NCI-H345 treated with DMSO at 0.1 percent for 48 hours (cell line): ENCODE results near the gene DHX32.
"Not testable (repeated sequence)": the region's sequence is repeated elsewhere in the genome, so short reads cannot be mapped to it uniquely, and the experiment has no call there.

Source experiments
- DNase-seq: peaks from one replicate; lab custom pipeline; 2025; ENCODE audit not compliant: unreplicated experiment; lab: John Stamatoyannopoulos, UW

Gene DHX32

GRCh38 chr10:125896088-125896934 is 15.2 kb upstream of the DHX32 start, which contains the start of gene FANK1:
Gene FANK1, plus strand, starts transcription at chr10:125896564. Its CDS starts 79 bp downstream, at chr10:125896643.
- DNase-seq, result peak; percentile 8

- not testable (repeated sequence) for DNase-seq
Measured at GRCh38 chr10:125895130-125896087, 14.3 kb upstream of the DHX32 start.

DNA sequence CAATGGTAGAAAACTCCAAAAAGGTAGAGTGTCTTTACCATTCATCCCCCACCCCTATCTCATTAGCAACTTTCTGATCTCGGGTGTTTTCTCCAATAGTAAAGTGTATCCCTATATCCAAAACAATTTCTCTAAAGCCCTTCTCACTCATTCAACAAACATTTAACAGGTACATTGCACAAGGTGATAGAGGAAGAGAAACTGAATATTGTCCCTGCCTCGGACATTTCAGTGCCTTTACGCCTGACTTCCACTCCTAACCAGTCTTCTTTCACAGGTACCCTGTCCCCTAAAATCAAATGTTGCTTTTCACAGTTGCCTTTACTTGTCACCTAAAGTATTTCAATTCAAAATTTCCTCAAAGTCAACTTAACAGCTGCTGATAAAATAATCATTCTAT is 13.1 kb upstream of the DHX32 start:
- DNase-seq, result not testable (repeated sequence)

DNA sequence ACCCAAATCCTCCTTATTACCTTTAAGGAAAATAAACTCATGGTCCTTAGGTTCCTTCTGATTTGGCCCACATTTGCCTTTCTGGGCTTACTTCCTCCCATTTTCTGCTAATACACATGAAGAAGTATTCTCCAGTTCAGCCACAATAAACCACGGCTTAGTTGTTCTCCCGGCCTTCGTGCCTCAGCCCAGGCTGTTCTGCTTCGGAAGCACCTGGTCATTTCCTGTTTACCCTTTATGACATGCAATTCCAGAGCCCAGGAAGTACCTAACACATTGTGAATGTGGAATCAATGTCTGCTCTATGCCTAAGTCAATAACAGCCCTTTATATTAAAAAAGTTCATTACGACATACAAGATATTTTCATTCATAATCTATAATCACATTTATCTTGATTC is 11.3 kb upstream of the DHX32 start:
- not testable (repeated sequence) for DNase-seq

- not testable (repeated sequence) for DNase-seq
Measured at GRCh38 chr10:125889441-125889840, 8.3 kb upstream of the DHX32 start.

- no peak for DNase-seq
Measured at GRCh38 chr10:125886914-125887512, 5.9 kb upstream of the DHX32 start.

DNA sequence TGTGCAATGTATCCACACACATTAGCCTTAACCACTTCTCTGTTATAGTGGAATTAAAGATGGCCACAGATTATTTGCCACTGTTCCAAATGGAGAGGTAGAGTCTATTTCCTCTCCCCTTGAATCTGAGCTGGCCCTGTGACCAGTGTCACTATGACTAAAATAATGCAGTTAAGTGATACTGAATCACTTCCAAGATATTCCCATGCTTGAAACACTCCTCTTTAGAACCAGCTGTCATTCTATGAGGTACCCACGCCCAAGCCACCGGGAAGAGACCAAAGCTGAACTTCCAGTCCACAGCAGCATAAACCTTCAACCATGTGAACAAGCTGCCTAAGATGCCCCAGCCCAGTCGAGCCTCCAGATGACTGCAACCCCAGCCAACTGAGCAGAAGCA is 2.1 kb upstream of the DHX32 start:
- DNase-seq, result no peak

- DNase-seq, result no peak
Measured at GRCh38 chr10:125882596-125882995, 1.5 kb upstream of the DHX32 start.

- no peak for DNase-seq
Measured at GRCh38 chr10:125880719-125881118, 373 bp downstream of the DHX32 start.

DNA sequence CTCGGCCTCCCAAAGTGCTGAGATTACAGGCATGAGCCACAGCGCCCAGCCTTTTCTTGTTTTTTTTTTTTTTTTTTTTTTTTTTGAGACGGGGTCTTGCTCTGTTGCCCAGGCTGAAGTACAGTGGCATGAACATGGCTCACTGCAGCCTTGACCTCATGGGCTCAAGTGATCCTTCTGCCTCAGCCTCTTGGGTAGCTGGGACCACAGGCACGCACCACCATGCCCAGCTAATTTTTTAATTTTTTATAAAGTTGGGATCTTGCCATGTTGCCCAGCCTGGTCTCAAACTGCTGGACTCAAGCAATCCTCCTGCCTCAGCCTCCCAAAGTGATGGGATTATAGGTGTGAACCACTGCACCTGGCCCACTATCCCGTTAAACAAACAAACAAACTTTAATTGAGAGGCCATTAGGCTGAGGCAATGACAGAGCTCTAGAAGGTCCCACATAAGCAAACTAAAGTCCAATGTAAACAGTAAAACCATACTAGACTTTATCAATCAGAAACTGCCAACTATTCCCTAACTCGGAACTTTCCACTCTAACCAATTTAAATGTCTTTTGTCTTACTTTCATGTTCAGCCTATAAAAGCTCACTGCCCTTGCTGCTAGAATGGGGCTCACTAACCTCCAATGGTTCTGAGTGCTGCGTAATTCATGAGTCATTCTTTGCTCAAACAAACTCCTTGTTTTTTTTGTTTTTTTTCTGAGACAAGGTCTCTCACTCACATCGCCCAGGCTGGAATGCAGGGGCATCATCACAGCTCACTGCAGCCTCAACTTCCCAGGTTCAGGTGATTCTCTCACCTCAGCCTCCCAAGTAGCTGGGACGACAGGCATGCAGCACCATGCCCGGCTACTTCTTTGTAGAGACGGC is 1.9 kb downstream of the DHX32 start:
- DNase-seq, result no peak

- DNase-seq, result no peak
Measured at GRCh38 chr10:125871338-125871737, 9.8 kb downstream of the DHX32 start.

GRCh38 chr10:125868372-125868975 is 12.6 kb downstream of the DHX32 start:
- peak; percentile 2 for DNase-seq

- no peak for DNase-seq
Measured at GRCh38 chr10:125866421-125867029, 14.6 kb downstream of the DHX32 start.

GRCh38 chr10:125865120-125865519 is 16.0 kb downstream of the DHX32 start:
- no peak for DNase-seq

DNA sequence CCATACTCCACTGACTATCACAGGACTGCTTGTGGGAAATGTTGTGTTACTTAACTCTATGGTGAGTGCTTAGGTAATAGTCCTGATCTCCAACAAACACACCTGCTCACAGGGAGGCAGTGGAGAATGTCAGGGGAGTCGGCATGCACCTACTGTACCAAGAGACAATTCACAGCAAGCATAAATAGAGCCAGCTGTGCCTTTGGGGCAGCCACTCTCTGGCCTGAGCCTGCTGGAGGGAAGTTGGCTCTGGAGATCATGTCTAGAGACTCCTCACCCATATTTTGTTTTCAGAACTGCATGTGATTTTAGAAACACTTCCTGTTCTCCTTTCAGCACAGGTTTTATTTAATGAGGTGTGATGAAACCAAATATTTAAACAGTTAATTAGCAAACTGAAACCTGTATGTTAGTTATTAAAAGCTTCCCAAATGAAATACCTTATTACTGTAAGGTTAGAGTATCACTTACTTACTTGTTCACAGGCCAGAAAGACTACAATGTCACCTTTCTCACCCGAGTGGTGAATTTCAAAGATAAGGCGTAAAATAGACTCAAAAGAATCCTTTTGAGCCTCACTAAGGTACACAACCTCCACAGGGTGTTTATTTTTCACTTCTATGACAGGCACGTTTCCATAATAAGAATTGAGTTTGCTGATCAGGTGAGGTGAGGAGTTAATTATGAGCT is 21.8 kb downstream of the DHX32 start:
- peak; percentile 33 for DNase-seq

DNA sequence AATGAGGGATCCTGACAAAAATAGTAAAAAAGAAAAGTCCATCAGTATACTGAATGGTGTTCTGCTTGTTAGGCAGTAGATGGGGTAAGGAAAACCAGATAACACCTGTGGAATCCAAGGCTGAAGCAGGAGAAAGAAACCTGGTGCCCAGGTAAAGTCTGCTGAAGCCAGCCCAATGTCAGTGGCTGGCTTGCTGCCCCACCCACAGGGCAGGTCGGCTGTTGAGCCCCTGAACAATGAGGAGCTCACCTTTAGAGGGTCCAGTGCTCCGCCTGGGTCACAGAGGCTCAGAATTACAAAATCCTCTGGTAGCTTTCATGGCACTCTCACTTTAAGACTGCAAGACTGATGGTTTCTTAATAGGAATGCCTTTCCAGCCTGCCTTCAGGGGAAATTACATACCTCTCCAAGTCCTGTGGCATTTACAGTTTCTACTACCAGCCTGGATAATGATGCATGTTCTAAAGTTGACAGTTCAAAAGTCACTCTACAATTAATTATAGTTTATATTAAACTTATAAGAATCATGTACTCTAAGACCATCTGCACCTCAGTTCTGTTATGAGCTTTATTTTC is 23.8 kb downstream of the DHX32 start:
- no peak for DNase-seq

- no peak for DNase-seq
Measured at GRCh38 chr10:125852487-125852886, 28.6 kb downstream of the DHX32 start.
